HUES6 (cell line): ENCODE data around the gene B3GNT9.

Source experiments
- H3K27ac ChIP-seq: 2 replicates; pipeline ENCODE4 v1.7.0; 2013; ENCODE audit warnings: low read depth, mild to moderate bottlenecking, low read length, inconsistent platforms
- H3K27me3 ChIP-seq: 2 replicates; pipeline ENCODE4 v1.6.1; 2013; ENCODE audit warnings: low read length; ENCODE audit not compliant: control insufficient read depth, insufficient read depth
- H3K36me3 ChIP-seq: 2 replicates; pipeline ENCODE4 v1.6.1; 2013; ENCODE audit warnings: low read length; ENCODE audit not compliant: control insufficient read depth, insufficient read depth
- H3K4me1 ChIP-seq: 2 replicates; pipeline ENCODE4 v1.6.1; 2013; ENCODE audit warnings: low read length; ENCODE audit not compliant: control insufficient read depth, insufficient read depth
- H3K4me3 ChIP-seq: 2 replicates; pipeline ENCODE4 v1.5.1; 2013; ENCODE audit warnings: low read depth, low read length
- H3K9ac ChIP-seq: one replicate; pipeline ENCODE4 v1.6.1; 2013; ENCODE audit warnings: mild to moderate bottlenecking, low read length
- H3K9me3 ChIP-seq: 2 replicates; pipeline ENCODE4 v1.6.1; 2013; ENCODE audit warnings: low read depth, low read length; ENCODE audit not compliant: control insufficient read depth, insufficient read depth

The B3GNT9 gene

DNA sequence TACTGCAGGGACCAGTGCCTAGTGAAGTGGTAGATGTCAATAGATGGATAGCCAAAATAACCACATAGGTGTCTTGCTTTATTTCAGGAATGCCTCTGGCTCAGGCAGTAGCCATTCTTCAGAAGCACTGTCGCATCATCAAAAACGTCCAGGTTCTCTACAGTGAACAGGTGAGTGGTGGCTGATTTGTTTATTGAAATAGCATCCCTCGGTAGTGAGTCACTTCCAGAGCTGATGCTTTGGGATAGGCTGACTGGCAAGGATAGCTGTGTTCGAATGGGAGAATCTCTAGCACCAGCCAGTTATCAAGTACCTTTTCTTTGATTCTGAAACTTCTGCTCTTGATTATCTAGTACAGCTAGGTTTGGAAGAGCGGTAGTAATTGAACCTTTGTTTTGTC lies 30.8 kb downstream of the B3GNT9 start:
- Histone ChIP-seq H3K4me1 (no peaks in the 10 kb centered on the region), H3K9me3 (no peaks in the 10 kb centered on the region), H3K27me3 (no peaks in the 10 kb centered on the region), H3K9ac (no peak overlapping the region), H3K27ac (no peak overlapping the region), H3K4me3 (no peak overlapping the region), H3K36me3 (peaks cover 38% of the 10 kb centered on the region)

DNA sequence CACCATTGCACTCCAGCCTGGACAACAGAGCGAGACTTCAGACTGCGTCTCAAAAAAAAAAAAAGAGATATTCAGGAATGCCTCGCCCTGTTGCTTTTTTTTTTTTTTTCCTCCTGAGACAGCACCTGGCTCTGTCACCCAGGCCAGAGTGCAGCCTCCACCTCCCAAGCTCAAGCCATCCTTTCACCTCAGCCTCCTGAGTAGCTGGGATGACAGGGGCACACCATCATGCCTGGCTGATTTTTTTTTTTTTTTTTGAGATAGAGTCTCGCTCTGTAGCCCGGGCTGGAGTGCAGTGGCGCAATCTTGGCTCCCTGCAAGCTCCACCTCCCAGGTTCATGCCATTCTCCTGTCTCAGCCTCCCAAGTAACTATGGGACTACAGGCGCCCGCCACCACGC lies 33.1 kb downstream of the B3GNT9 start:
- Histone ChIP-seq H3K36me3 (peaks cover 25% of the 10 kb centered on the region), H3K4me1 (no peaks in the 10 kb centered on the region), H3K9ac (no peak overlapping the region), H3K27ac (no peak overlapping the region), H3K27me3 (no peaks in the 10 kb centered on the region), H3K9me3 (no peaks in the 10 kb centered on the region), H3K4me3 (no peak overlapping the region)

DNA sequence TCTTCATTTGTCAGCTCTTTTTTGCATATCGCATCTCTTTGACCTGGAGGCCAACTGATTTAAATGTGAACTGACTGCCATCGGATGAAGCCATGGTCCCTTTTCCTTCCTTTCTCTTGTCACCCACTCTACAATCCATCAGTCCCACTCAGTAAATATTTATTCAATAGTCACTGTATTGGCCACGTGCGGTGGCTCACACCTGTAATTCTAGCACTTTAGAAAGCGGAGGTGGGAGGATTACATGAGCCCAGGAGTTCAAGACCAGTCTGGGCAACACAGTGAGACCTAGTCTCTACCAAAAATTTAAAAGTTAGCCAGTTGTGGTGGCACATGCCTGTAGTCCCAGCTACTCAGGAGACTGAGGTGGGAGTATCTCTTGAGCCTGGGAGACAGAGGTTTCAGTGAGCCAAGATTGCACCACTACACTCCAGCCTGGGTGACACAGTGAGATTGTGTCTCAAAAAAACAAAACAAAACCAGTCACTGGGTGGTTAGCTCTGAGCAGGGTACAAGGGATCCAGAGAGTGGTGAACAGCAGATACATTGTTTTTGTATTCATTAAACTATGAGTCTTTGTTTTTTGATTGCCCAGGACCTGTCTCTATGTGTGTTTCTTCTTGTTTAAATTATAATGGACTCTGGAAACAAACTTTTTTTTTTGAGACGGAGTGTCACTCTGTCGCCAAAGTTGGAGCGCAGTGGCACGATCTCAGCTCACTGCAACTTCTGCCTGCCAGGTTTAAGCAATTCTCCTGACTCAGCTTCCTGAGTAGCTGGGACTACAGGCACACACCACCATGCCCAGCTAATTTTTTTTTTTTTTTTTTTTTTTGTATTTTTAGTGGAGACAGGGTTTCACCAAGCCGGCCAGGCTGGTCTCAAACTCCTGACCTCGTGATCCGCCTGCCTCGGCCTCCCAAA lies 34.1 kb downstream of the B3GNT9 start:
- peaks cover 16% of the 10 kb centered on the region for H3K36me3 ChIP-seq
- no peaks in the 10 kb centered on the region for H3K4me1 ChIP-seq
- H3K4me3 ChIP-seq: no peak overlapping the region
- no peak overlapping the region for H3K9ac ChIP-seq
- no peaks in the 10 kb centered on the region for H3K27me3 ChIP-seq
- no peaks in the 10 kb centered on the region for H3K9me3 ChIP-seq
- no peak overlapping the region for H3K27ac ChIP-seq

DNA sequence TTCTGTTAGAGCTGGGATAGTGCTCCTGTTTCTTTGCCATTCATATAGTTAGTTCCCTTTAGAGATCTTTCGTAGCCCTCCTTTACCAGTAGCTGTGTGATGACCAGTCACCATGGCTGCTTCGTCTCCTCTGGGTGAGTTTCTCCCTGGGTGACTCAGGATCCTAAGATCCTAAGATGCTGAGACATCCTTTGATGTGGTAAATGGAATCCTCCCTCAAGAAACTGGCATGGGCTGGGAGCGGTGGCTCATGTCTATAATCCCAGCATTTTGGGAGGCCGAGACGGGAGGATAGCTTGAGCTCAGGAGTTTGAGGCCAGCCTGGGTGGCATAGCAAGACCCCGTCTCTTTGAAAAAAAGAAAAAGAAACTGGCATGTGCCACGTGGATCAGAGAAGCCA lies 35.2 kb downstream of the B3GNT9 start:
- no peak overlapping the region for H3K9ac ChIP-seq
- no peak overlapping the region for H3K4me3 ChIP-seq
- 0 out of 2 replicates have a peak, but pooled peaks cover 3% of the 10 kb centered on the region for H3K4me1 ChIP-seq
- peaks cover 10% of the 10 kb centered on the region for H3K36me3 ChIP-seq
- no peaks in the 10 kb centered on the region for H3K9me3 ChIP-seq
- no peaks in the 10 kb centered on the region for H3K27me3 ChIP-seq
- H3K27ac ChIP-seq: no peak overlapping the region

DNA sequence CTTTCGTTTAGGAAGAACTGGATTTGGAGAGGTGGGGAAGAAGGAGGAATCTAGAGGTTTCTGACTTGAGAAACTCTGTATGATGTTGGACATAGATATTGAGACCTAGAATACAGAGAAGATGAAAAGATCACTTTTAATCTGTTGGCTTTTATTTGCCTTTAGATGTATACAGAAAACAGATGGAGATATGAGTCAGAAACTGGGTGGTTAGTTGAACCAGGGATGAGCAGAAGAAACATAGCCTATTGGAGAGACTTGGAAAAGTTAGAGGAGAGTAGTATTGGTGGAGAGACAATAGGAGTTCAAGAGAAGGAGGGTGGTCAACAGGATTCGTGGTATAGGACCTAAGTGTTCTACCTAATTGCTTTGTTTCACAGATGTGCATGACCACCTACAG lies 36.0 kb downstream of the B3GNT9 start:
- Histone ChIP-seq H3K27me3 (no peaks in the 10 kb centered on the region), H3K9me3 (no peaks in the 10 kb centered on the region), H3K36me3 (peaks cover 2% of the 10 kb centered on the region; the same call in 1 of the 2 replicates), H3K4me3 (no peak overlapping the region), H3K9ac (no peak overlapping the region), H3K27ac (no peak overlapping the region), H3K4me1 (0 out of 2 replicates have a peak, but pooled peaks cover 3% of the 10 kb centered on the region)

DNA sequence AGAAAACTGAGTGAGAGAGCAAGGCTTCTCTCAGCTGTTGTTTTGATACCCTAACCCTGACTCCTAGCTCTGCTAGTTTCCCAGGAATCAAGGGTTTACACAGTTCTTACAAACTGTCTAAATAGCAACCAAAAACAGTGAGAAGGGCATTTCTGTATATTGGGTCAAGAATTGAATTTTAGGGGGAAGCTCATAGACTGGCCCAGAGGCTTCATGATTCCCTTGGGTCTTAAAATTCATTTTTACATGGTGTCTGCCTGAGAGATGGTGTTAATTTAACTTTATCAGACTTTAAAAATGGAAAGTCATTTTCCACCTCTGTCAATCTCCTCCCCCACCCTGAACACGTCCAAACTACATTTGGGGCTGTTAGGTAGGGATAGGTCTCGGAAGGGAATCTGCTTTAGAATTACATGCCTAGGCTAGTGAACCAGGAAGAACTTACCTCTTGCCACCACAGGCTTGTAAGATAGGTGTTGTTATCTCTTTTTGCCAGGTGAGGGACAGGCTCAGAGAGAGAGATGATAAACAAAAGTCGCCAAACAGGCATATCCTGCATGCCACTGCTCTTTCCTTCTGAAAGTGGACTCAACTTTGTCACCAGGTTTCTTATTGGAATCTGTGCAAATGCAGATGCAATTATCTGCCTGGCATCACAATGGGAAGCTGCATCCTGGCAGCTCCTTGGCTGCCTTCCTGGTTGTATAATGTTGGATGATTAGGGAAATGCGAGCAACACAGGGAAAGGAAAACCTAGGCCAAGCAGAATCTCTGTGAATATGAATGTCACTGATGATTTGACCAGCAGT lies 38.0 kb downstream of the B3GNT9 start:
- no peaks in the 10 kb centered on the region for H3K27me3 ChIP-seq
- H3K36me3 ChIP-seq: no peaks in the 10 kb centered on the region
- H3K4me3 ChIP-seq: no peak overlapping the region
- H3K4me1 ChIP-seq: peaks cover 9% of the 10 kb centered on the region; the same call in 1 of the 2 replicates
- no peak overlapping the region for H3K27ac ChIP-seq
- no peaks in the 10 kb centered on the region for H3K9me3 ChIP-seq
- no peak overlapping the region for H3K9ac ChIP-seq

DNA sequence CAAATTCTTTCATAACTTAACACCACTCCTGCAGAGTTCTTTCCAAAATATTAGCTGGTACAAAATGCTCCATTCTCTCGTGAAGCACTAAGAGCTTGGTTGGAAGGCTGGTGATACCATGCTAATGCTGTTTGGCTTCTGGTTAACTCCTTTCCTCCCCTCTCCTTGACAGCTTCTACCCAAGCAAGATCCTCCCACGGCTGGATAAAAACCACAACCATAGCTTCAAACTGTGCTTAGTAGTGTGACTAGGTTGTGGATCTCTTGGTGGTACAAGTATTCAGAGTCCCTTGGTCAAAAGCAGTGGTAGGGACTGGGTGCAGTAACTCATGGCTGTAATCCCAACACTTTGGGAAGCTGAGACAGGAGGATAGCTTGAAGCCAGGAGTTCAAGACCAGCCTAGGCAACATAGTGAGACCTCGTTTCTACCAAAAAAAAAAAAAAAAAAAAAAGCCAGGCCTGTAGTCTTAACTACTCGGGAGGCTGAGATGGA lies 38.8 kb downstream of the B3GNT9 start:
- Histone ChIP-seq H3K4me1 (peaks cover 9% of the 10 kb centered on the region; the same call in 1 of the 2 replicates), H3K27ac (no peak overlapping the region), H3K36me3 (no peaks in the 10 kb centered on the region), H3K4me3 (no peak overlapping the region), H3K27me3 (no peaks in the 10 kb centered on the region), H3K9me3 (no peaks in the 10 kb centered on the region), H3K9ac (no peak overlapping the region)

DNA sequence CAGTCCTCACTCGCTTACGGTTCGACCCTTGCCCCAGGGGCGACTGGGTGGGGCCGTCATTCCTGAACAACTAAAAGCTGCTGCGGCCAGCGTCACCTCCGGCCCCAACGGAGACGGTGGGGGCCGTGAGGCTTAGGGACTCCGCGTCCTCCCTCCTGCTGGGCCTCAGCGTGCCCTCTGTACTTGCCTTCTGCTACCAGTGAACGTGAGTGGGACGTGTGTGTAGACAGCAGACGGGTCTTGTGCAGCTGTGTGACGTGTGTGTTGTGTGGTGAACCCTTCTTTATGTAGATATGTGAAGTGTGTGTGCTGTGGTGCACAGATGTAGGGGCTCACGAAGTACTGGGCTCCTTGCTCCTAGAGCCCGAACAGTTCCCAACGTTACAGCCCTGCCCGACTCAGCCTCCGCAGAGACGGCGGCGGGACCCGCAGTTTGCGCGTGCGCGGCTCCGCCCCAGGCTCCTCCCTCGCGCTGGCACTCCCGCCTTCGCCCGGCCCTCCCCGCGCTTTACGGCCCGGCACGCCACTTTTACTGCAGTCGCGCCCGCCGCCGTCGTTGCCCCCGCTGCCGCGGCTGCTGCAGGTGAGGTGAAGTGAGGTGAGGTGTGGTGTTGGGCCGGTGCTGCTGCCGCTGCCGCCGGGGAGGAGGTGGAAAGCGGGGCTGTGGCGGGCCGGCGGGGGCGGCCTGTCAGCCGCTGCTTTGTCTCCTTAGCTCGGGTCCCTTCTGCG lies 41.2 kb downstream of the B3GNT9 start, which contains the start of gene PHAF1:
Gene PHAF1, plus strand, starts transcription at position 535 of the 729 bp plus-strand sequence. CDS start 235 bp downstream, outside the sequence.
- H3K4me1 ChIP-seq: peaks cover 9% of the 10 kb centered on the region; the same call in 1 of the 2 replicates
- H3K27ac ChIP-seq: no peak within 1 kb of the TSS
- H3K27me3 ChIP-seq: no peaks in the 10 kb centered on the region
- H3K9ac ChIP-seq: peak within 1 kb of the TSS; percentile 77
- no peaks in the 10 kb centered on the region for H3K36me3 ChIP-seq
- no peaks in the 10 kb centered on the region for H3K9me3 ChIP-seq
- peak within 1 kb of the TSS; percentile 66 for H3K4me3 ChIP-seq

DNA sequence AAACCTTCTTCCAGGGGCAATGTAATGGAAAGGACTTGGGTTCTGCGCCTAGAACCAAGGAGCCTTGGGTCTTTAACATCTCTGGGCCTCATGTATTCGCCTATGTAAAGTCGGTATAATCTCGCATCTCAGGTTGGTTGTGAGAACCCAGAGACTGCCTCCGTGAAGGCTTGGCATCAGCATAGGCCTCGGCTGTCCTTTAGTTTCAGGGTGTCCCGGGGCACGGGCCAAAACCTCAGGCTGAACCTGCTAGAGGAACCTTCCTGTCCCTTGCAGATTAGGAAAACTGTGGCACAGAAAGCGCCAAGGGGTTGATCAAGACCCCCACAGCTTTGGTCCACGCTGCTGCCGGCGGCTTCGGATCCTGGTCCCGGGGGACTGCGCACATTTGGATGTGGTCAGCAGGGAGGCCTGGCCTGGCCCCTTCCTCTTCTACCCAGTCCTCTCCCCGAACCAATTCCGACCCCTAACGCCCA lies 41.8 kb downstream of the B3GNT9 start:
- Histone ChIP-seq H3K9me3 (no peaks in the 10 kb centered on the region), H3K27ac (no peak overlapping the region), H3K9ac (peak overlapping the region; percentile 52), H3K36me3 (no peaks in the 10 kb centered on the region), H3K4me1 (peaks cover 9% of the 10 kb centered on the region; the same call in 1 of the 2 replicates), H3K4me3 (peak overlapping the region; percentile 66), H3K27me3 (no peaks in the 10 kb centered on the region)

DNA sequence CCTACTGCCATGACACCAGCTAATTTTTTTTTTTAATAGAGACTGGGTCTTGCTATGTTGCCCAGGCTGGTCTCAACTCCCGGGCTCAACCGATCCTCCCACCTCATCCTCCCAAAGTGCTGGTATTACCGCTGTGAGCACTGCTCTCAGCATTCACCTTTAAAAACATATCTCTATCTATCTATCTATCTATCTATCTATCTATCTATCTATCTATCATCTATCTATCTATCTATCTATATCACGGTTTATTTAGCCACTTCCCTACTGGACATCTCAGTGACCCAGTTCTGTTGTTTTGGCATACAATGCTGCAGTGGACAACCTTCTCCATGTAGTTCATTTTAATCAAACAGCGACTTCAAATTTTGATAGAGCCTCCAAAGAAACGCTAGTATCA lies 42.3 kb downstream of the B3GNT9 start:
- Histone ChIP-seq H3K4me1 (peaks cover 9% of the 10 kb centered on the region; the same call in 1 of the 2 replicates), H3K27ac (no peak overlapping the region), H3K36me3 (no peaks in the 10 kb centered on the region), H3K27me3 (no peaks in the 10 kb centered on the region), H3K9ac (no peak overlapping the region), H3K4me3 (peak overlapping the region; percentile 66; the same call in 1 of the 2 replicates), H3K9me3 (no peaks in the 10 kb centered on the region)
